Stimulated activated CD8-positive, alpha-beta memory T cell treated with anti-CD3 and anti-CD28 coated beads, Interleukin-12 subunit alpha, Interleukin-12 subunit beta, amount 100 ng/mL, for 24 hours (primary cell): Measurements from ENCODE around the gene LPIN2.
A peak's percentile ranks its signal among the peaks of the same experiment; 100 is the strongest.
"Not testable (repeated sequence)": the region's sequence is repeated elsewhere in the genome, so short reads cannot be mapped to it uniquely, and the experiment has no call there.

ENCODE experiments used
- DNase-seq: peaks from one replicate; pipeline ENCODE4 v3.0.0-alpha.2; 2020; ENCODE audit errors: extremely low read depth

The LPIN2 gene

GRCh38 chr18:3013024-3013804 is at the start of gene LPIN2:
Gene LPIN2 (minus strand): TSS chr18:3013144. CDS start chr18:2960840, 52,304 bp downstream.
- DNase-seq, result peak; percentile 80

GRCh38 chr18:3061581-3062312 is 48.8 kb upstream of the LPIN2 start:
- no peak for DNase-seq

GRCh38 chr18:3060667-3061580 is 48.0 kb upstream of the LPIN2 start:
- DNase-seq, result no peak

- DNase-seq, result no peak
These were observed 46.3 kb upstream of the LPIN2 start for GRCh38 chr18:3059272-3059671.

GRCh38 chr18:3058328-3059191 is 45.6 kb upstream of the LPIN2 start:
- no peak for DNase-seq

- no peak for DNase-seq
These were observed 44.6 kb upstream of the LPIN2 start for GRCh38 chr18:3057526-3057925.

GRCh38 chr18:3056311-3056710 is 43.4 kb upstream of the LPIN2 start:
- no peak for DNase-seq

- no peak for DNase-seq
These were observed 42.9 kb upstream of the LPIN2 start for GRCh38 chr18:3055816-3056215.

GRCh38 chr18:3055186-3055728 is 42.3 kb upstream of the LPIN2 start:
- no peak for DNase-seq

GRCh38 chr18:3054780-3055179 is 41.8 kb upstream of the LPIN2 start:
- DNase-seq, result no peak

- no peak for DNase-seq
These were observed 41.3 kb upstream of the LPIN2 start for GRCh38 chr18:3054214-3054613.

GRCh38 chr18:3053081-3053480 is 40.1 kb upstream of the LPIN2 start:
- no peak for DNase-seq

- DNase-seq, result no peak
These were observed 39.4 kb upstream of the LPIN2 start for GRCh38 chr18:3052411-3052758.

GRCh38 chr18:3051718-3052410 is 38.9 kb upstream of the LPIN2 start:
- DNase-seq, result no peak

- not testable (repeated sequence) for DNase-seq
These were observed 37.0 kb upstream of the LPIN2 start for GRCh38 chr18:3049897-3050454.

GRCh38 chr18:3048820-3049349 is 35.9 kb upstream of the LPIN2 start:
- no peak for DNase-seq

GRCh38 chr18:3048121-3048520 is 35.2 kb upstream of the LPIN2 start:
- no peak for DNase-seq

- no peak for DNase-seq
These were observed 33.4 kb upstream of the LPIN2 start for GRCh38 chr18:3046216-3046808.

GRCh38 chr18:3044931-3045698 is 32.2 kb upstream of the LPIN2 start:
- no peak for DNase-seq
